H1 (cell line): ENCODE data around the gene NAP1L5.

Experiments
- BRCA1 ChIP-seq: IDR thresholded peaks from 2 replicates; pipeline ENCODE4 v1.6.1; 2012; ENCODE audit warnings: low read depth, low read length, improper control_type of control experiment
- CHD2 ChIP-seq: IDR thresholded peaks from 2 replicates; pipeline ENCODE4 v1.6.1; 2012; ENCODE audit warnings: low read length, improper control_type of control experiment
- CTCF ChIP-seq, 3 experiments: IDR thresholded peaks; 1 replicate in 2 of 3; 2 replicates in 1 of 3; pipeline versions ENCODE4 v1.5.1 to v1.6.1; 2011; ENCODE audit warnings: low read length in 3 of 3, mild to moderate bottlenecking in 3 of 3, inconsistent platforms in 2 of 3, low read depth in 1 of 3, moderate library complexity in 1 of 3; ENCODE audit not compliant: insufficient read depth in 1 of 3; ENCODE audit errors: control extremely low read depth in 1 of 3
- E2F6 ChIP-seq: IDR thresholded peaks from 2 replicates; pipeline ENCODE4 v1.6.1; 2012; ENCODE audit warnings: inconsistent platforms
- FOSL1 ChIP-seq: IDR thresholded peaks from 2 replicates; pipeline ENCODE4 v1.6.1; 2011; ENCODE audit warnings: mild to moderate bottlenecking, low read depth, low read length, moderate library complexity; ENCODE audit not compliant: insufficient read depth
- HDAC2 ChIP-seq, 2 experiments: fragments of 300-600 bp in 1 of 2; sonication (generic) in 1 of 2; IDR thresholded peaks; 2 replicates each; pipeline ENCODE4 v1.6.1; 2011 to 2012; ENCODE audit warnings: low read depth in 2 of 2, low read length in 2 of 2, mild to moderate bottlenecking in 2 of 2, moderate library complexity in 2 of 2, borderline replicate concordance in 1 of 2, inconsistent platforms in 1 of 2
- MAX ChIP-seq: IDR thresholded peaks from 2 replicates; pipeline ENCODE4 v1.6.1; 2012; ENCODE audit warnings: inconsistent platforms
- POLR2A ChIP-seq, 2 experiments: IDR thresholded peaks; 1 replicate in 1 of 2; 2 replicates in 1 of 2; pipeline ENCODE4 v1.6.1; 2011; ENCODE audit warnings: low read depth in 2 of 2, low read length in 2 of 2, mild to moderate bottlenecking in 2 of 2; ENCODE audit errors: control extremely low read depth in 1 of 2
- RFX5 ChIP-seq: IDR thresholded peaks from 2 replicates; pipeline ENCODE4 v1.6.1; 2011; ENCODE audit warnings: low read depth, low read length, improper control_type of control experiment, borderline replicate concordance
- SIX5 ChIP-seq: IDR thresholded peaks from 2 replicates; pipeline ENCODE4 v1.6.1; 2011; ENCODE audit warnings: mild to moderate bottlenecking, low read depth, low read length
- SP1 ChIP-seq: IDR thresholded peaks from 2 replicates; pipeline ENCODE4 v1.6.1; 2011; ENCODE audit warnings: low read depth, low read length
- TBP ChIP-seq: IDR thresholded peaks from 2 replicates; pipeline ENCODE4 v1.6.1; 2011; ENCODE audit warnings: low read depth, low read length, improper control_type of control experiment
- YY1 ChIP-seq: IDR thresholded peaks from 2 replicates; pipeline ENCODE4 v1.6.1; 2011; ENCODE audit warnings: low read depth, mild to moderate bottlenecking, low read length
- ZNF274 ChIP-seq: IDR thresholded peaks from 2 replicates; pipeline ENCODE4 v1.7.0; 2012; ENCODE audit warnings: low read length, borderline replicate concordance; ENCODE audit errors: extremely low read depth

- no peak for TF ChIP-seq CTCF (IDR thresholded peaks at IDR 0.05; ENCODE audit: control extremely low read depth in 1 of 3, insufficient read depth in 1 of 3, low read depth in 1 of 3, low read length in 3 of 3)
- TF ChIP-seq FOSL1: no peak
- TF ChIP-seq SP1: no peak
- TF ChIP-seq POLR2A (IDR thresholded peaks at IDR 0.05; ENCODE audit: control extremely low read depth in 1 of 2, low read depth in 2 of 2, low read length in 2 of 2): no peak
- TF ChIP-seq TBP: no peak
- TF ChIP-seq ZNF274: no peak
- no peak for TF ChIP-seq HDAC2 (IDR thresholded peaks at IDR 0.05; ENCODE audit: borderline replicate concordance in 1 of 2, low read depth in 2 of 2, low read length in 2 of 2)
- TF ChIP-seq RFX5: no peak
- TF ChIP-seq MAX: no peak
- no peak for TF ChIP-seq SIX5
- no peak for TF ChIP-seq CHD2
- no peak for TF ChIP-seq BRCA1
- no peak for TF ChIP-seq E2F6
- no peak for TF ChIP-seq YY1
Measured at GRCh38 chr4:88674979-88675378, 22.6 kb downstream of the NAP1L5 start.
